ENCODE data around the gene CD248. TPM values are rescaled to one million over a fixed set of nuclear protein-coding genes. Genes with fewer than 3 reads are reported as not detected.

Gene CD248
- total and polyA plus RNA-seq, 12 donors: 5.3 to 44.4 (median 10.0) TPM

DNA sequence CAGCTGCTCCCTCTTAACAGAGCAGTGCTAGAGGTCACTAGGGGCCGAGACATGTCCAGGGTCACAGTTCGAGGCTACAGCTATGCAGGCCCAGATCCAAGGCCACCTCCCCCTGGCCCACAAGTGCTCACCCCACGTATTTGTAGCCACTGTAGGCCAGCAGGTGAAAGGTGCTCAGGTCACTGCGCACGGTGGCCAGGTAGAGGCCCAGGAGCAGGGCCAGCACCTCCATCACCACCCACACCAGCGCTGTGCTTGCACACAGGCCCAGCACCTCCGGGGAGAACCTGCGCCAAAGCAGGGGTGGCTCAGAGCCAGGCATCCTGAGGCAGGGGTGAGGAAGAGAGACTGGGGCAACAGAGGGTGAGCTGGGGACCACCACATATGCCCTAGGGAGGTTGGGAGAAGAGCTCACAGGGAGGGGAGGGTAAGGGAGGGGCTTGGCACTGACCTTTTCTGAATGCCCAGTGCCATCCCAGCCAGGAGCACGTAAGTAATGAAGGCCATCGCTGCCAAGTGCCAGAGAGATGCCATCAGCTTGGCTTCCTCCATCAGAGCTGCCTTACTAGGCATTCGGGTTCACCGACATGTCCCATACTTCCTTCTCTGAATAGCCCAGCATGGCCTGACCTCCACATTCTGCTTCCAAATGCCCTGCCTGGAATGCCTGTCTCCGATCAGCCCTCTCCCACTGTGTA lies 31.4 kb downstream of the CD248 start:
- H3K27me3 ChIP-seq: no peaks in the 10 kb centered on the region
- TF ChIP-seq CTCF (IDR thresholded peaks at IDR 0.05): no peak
- intact Hi-C loops (cut with DNase I): loop anchor here in 3 of 10 donors (2.0 to 10.0 kb wide), 2 partner anchors 61 to 63 kb away; no protein-coding TSS in a partner anchor
- H3K27ac ChIP-seq: peak overlapping the region in 4 of 10 donors; percentile 30 to 63 (median 62)
- no peak overlapping the region for H3K4me3 ChIP-seq
- peaks cover 8 to 62% (median 43%) of the 10 kb centered on the region in 9 donors for H3K4me1 ChIP-seq
- H3K36me3 ChIP-seq: peaks cover 0 to 15% (median 0%) of the 10 kb centered on the region in 9 donors
- peak in 1 of 8 donors; percentile 6 for ATAC-seq
- H3K9me3 ChIP-seq: no peaks in the 10 kb centered on the region
- DNase-seq: no peak
- 82 to 89% methylated on average over 13 of the region's 13 CpGs for whole genome bisulfite sequencing, 2 donors

GRCh38 chr11:66284526-66285078 lies 32.2 kb downstream of the CD248 start:
- no peaks in the 10 kb centered on the region for H3K9me3 ChIP-seq
- intact Hi-C loops (cut with DNase I): loop anchor here in 4 of 10 donors (2.0 to 10.0 kb wide), 3 partner anchors 60 to 62 kb away; no protein-coding TSS in a partner anchor
- TF ChIP-seq CTCF (IDR thresholded peaks at IDR 0.05): no peak
- H3K36me3 ChIP-seq: peaks cover 0 to 15% (median 0%) of the 10 kb centered on the region in 9 donors
- peak overlapping the region in 1 of 10 donors; percentile 63 for H3K27ac ChIP-seq
- H3K4me1 ChIP-seq: peaks cover 8 to 55% (median 35%) of the 10 kb centered on the region in 9 donors
- no peak overlapping the region for H3K4me3 ChIP-seq
- ATAC-seq (no peak), DNase-seq (no peak)
- 94 to 96% methylated on average over 16 of the region's 16 CpGs for WGBS, 2 donors
- H3K27me3 ChIP-seq: peaks cover 0 to 4% (median 0%) of the 10 kb centered on the region in 7 donors

GRCh38 chr11:66283461-66284105 lies 33.3 kb downstream of the CD248 start:
- no peak overlapping the region for H3K4me3 ChIP-seq
- ATAC-seq: no peak
- TF ChIP-seq CTCF (IDR thresholded peaks at IDR 0.05): peak in 1 of 9 donors; percentile 9
- H3K4me1 ChIP-seq: peaks cover 8 to 59% (median 31%) of the 10 kb centered on the region in 9 donors
- H3K9me3 ChIP-seq: no peaks in the 10 kb centered on the region
- no peak overlapping the region for H3K27ac ChIP-seq
- H3K36me3 ChIP-seq: peaks cover 0 to 15% (median 0%) of the 10 kb centered on the region in 9 donors
- WGBS, 2 donors: 73 to 89% methylated on average over 14 of the region's 14 CpGs
- intact Hi-C loops (cut with DNase I): loop anchor here in 6 of 10 donors (2.0 to 10.0 kb wide), 3 partner anchors 59 to 61 kb away; no protein-coding TSS in a partner anchor
- H3K27me3 ChIP-seq: peaks cover 0 to 6% (median 0%) of the 10 kb centered on the region in 7 donors
- no peak for DNase-seq
